Ovary (tissue), 3 donors: Measurements from ENCODE around the gene MRM2.

ENCODE experiments used
- EP300 ChIP-seq: sonication (generic); formaldehyde crosslinking; IDR thresholded peaks from one replicate; pipeline ENCODE4 v1.6.1; 2017; ENCODE audit warnings: antibody characterized with exemption
- POLR2A ChIP-seq: fragments of 450-650 bp; IDR thresholded peaks from one replicate; pipeline ENCODE4 v1.6.1; 2017; ENCODE audit warnings: antibody characterized with exemption, mild to moderate bottlenecking, moderate library complexity
- TF ChIP-seq, protein P1 (sequence below), 3 donors: fragments of 450-650 bp in 2 of 3; fragments of 200-600 bp in 1 of 3; IDR thresholded peaks; one replicate each; pipeline versions ENCODE4 v1.5.1 to v1.8.0; 2016 to 2022; ENCODE audit warnings: antibody characterized with exemption in 3 of 3, mild to moderate bottlenecking in 1 of 3
- donor health status: DM: no; HTN: no; CAD: no.

DNA sequence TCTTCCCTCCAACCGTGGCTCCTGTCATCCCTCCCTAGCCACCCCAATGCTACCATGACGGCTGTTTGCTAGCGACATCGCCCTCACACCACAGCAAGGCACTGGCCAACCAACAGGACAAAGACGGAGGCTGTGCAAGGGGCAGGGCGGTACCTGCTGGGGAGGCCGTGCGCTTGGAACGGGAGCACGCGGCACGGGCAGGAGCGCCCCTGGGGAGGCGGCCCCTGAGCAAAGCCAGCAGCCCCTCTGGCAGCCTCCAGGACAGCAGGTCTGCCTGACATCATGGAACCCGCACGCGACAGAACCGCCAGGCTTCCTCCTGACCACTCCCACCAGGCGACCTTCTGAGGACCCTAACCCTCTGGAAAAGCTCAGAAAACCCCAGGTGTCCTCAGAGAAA lies 22.0 kb downstream of the MRM2 start:
- TF ChIP-seq, protein P1, sequence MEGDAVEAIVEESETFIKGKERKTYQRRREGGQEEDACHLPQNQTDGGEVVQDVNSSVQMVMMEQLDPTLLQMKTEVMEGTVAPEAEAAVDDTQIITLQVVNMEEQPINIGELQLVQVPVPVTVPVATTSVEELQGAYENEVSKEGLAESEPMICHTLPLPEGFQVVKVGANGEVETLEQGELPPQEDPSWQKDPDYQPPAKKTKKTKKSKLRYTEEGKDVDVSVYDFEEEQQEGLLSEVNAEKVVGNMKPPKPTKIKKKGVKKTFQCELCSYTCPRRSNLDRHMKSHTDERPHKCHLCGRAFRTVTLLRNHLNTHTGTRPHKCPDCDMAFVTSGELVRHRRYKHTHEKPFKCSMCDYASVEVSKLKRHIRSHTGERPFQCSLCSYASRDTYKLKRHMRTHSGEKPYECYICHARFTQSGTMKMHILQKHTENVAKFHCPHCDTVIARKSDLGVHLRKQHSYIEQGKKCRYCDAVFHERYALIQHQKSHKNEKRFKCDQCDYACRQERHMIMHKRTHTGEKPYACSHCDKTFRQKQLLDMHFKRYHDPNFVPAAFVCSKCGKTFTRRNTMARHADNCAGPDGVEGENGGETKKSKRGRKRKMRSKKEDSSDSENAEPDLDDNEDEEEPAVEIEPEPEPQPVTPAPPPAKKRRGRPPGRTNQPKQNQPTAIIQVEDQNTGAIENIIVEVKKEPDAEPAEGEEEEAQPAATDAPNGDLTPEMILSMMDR (IDR thresholded peaks at IDR 0.05) = no peak
- no peak for TF ChIP-seq EP300
- no peak for TF ChIP-seq POLR2A
